HCT116 (cell line): ENCODE data around the gene RPAIN.

ENCODE experiments used
- JUND ChIP-seq: IDR thresholded peaks from 2 replicates; pipeline ENCODE4 v1.6.1; 2012
- POLR2A ChIP-seq: IDR thresholded peaks from 2 replicates; pipeline ENCODE4 v1.7.0; 2011; ENCODE audit warnings: borderline replicate concordance; ENCODE audit not compliant: insufficient read depth, insufficient read length; ENCODE audit errors: extremely low read depth

- no peak for TF ChIP-seq POLR2A
- TF ChIP-seq JUND, result no peak
Observed at GRCh38 chr17:5439446-5439764, 19.4 kb downstream of the RPAIN start.
